GM21390 (cell line): ENCODE measurements around the gene BIRC2.
A peak's percentile ranks its signal among the peaks of the same experiment; 100 is the strongest.
"Not testable (repeated sequence)": the region's sequence is repeated elsewhere in the genome, so short reads cannot be mapped to it uniquely, and the experiment has no call there.

Experiments
- ATAC-seq: cut with Tn5 transposase; IDR thresholded peaks from one replicate; pipeline ENCODE4 v1.9.1; 2021; ENCODE audit not compliant: unreplicated experiment

BIRC2 gene

DNA sequence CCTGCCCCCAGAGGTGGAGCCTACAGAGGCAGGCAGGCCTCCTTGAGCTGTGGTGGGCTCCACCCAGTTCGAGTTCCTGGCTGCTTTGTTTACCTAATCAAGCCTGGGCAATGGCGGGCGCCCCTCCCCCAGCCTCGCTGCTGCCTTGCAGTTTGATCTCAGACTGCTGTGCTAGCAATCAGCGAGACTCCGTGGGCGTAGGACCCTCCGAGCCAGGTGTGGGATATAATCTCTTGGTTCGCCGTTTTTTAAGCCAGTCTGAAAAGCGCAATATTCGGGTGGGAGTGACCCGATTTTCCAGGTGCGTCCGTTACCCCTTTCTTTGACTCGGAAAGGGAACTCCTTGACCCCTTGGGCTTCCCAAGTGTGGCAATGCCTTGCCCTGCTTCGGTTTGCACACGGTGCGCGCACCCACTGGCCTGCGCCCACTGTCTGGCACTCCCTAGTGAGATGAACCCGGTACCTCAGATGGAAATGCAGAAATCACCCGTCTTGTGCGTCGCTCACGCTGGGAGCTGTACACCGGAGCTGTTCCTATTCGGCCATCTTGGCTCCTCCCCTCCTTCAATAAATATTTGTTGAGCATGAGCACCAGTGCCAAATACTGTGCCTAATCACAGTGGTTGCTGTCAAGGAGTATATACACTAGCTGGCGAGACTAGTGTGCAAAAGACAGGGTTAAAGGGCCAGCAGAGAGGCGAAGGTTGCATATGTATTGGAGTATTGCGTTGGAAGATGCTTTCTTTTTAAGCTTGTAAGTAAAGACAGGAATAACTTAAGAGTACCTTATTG is 27.8 kb downstream of the BIRC2 start:
- not testable (repeated sequence) for ATAC-seq

DNA sequence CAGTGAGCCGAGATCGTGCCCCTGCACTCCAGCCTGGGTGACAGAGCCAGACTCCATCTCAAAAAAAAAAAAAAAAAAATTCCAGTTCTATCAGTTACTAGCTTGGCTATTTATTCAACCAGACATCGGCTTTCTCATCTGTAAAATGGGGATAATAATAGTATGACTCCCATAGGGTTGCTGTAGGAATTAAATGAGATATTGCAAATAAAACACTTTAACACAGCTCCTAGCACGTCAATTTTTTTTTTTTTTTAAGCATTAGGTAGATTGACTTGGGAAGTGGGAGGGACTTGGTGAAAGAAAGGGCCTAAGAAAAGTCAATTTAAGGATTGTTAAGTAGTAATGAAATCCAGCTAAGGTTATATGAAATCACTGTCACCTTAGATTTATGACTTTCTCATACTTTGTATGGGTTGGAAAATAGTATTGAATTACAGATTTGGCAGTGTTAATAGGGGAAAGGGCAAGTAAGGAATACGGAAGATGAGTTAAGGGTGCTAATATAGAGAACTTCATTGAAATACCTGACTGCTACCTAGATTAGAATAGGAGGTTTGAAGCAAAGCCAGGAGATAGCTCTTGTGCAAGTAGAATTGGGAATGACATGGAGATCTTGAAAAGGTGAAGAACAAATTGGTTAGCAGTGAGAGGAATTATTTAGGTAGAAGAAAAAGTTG is 28.8 kb downstream of the BIRC2 start:
- ATAC-seq, result no peak

DNA sequence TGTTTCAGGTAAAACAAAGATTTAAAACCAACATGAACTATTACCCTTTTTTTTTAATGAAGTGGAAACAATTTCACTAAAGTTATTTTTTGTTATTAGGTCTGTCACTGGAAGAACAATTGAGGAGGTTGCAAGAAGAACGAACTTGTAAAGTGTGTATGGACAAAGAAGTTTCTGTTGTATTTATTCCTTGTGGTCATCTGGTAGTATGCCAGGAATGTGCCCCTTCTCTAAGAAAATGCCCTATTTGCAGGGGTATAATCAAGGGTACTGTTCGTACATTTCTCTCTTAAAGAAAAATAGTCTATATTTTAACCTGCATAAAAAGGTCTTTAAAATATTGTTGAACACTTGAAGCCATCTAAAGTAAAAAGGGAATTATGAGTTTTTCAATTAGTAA is 30.9 kb downstream of the BIRC2 start:
- no peak for ATAC-seq

DNA sequence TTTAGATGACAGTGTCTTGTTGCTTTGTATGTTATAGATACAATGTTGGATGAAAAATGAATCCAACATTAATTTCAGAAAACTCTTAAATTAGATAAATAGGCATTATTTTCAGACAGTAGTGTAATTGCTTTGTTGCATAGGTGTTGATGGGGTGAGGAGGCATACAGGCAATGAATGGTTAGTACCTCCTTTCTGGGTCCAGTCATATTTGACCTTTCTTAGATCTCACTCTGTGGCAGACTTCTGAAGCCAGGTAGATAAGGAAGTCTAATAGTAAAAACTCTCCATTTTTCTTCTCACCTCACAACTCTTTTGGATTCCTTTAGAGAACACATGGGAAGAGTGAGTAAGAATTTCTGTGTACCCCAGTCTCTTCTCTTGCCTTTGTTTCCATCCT is 31.8 kb downstream of the BIRC2 start:
- no peak for ATAC-seq

DNA sequence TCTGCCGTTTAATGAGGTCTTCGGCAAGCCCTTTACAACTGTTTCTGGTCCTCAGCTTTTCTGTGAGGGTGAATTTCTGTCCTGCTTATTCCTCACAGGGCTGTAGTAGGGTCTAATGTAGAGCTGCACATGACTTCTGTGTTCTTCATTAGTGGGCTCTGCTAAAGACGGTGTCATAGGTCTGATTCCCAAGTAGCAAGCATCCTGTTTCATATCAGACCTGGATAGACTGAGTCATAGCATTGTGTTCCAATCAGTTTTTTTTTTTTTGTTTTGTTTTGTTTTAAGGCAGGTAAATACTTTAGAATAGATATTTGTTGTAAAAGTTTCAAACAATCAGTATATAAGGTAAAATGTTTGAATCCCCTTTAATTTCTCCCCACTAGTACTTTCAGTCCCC is 35.4 kb downstream of the BIRC2 start:
- no peak for ATAC-seq

DNA sequence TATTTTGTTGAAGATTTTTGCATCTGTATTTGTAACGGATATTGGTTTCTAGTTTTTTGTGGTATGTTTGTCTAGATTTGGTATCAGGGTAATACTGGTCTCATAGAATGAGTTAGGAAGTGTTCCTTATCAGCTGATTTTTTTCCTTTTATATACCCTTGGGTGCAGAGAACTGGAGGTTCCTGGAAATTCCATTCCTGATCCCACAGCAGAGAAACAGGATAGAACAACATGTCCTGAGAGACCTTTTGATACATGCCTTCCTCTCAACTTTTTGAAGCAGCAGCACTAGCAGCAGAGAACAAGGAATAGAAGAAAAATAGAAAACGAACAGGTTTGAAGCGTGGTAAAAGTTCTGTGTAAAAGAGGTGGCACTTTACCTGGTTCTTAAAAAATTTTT is 36.8 kb downstream of the BIRC2 start:
- ATAC-seq, result no peak

DNA sequence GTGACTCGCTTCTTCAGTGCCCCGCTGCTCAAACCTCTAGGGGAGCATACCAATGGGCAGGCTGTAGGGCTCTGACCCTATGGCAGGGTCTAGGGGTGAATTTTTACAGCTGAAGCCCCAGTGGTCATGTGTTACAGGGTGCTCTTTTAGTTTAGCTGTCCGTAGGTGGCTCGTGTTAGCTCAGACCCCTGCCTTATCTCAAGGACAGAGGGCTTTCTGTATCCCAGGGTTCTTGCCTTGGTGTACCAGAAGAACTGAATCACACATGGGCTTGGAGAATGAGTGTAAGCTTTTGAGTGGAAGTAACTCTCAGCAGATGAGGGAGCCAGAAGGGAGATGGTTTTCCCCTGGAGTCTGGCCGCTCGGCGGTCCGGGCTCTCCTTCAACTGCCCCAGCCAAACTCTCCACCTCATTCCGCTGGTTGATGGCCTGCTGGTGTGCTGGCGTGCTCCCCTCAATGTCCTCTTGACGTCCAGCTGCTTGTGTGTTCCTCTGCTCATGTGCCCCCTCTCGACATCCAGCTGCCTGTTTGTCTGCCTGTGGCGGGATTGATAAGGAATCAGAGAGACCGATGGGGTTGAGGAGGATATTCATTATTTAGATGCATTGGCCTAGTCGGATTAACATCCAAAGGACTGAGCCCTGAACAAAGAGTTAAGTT is 37.5 kb downstream of the BIRC2 start:
- ATAC-seq, result no peak

DNA sequence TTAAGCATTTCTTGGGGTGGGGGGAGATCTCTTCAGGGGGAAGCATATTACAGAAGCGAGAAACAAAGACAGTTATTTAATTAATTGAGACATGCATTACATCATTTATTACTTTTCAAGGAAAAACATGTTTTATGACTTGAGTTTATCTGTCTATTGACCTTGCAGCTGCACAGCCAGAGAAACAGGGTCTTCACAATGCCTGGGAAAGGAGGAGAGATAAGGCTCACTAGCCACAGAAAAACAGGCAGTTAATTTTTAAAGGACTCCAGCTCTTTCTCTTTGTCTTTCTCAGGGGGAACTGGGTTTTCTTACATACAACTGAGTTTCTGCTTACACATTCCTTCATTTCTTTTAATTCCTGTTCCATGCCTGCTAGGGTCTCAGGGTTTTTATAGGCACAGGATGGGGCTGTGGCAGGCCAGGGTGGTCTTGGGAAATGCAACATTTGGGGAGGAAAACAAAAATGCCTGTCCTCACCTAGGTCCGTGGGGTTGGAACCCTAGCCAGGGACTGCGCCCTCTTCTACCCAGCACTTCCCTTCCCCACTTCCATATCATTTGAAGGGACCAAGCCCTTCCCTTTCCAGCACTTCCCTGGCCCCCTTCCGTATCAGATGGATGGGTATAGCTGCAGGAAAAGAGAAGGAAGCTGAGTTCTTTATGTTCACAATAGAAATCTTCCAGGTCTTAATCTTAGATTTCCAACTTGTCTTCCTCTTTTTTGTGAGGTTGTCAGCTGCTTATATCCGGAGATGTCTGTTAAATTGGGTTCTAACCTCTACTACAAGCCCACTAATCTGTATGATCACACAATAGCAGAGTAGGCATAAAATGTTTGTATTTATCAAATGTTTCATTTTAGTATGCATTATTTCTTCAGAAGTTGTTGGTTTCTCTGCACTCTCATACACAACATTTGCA is 38.3 kb downstream of the BIRC2 start:
- ATAC-seq, result no peak

DNA sequence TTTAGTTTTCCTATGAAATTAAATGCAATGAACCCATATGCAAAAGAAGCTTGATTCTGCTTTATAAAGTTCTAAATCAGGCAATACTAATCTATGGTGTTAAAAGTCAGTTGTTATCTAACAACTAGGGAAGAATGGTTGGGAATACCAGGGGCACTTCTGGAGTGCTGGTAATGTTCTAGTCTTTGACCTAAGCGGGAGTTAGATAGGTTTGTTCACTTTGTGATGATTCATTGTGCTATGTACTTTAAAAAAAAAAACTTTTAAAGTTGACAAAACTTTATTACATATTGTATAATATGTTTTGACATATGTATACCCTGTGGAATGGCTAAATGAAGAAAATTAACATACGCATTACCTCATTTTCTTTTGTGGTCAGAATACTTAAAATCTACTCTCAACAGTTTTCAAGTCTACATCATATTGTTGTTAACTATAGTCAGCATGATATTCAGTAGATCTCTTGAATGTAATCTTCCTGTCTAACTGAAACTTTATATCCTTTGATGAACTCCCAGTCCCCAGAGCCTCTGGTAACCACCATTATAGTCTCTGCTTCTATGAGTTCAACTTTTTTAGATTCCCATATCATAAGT is 39.2 kb downstream of the BIRC2 start:
- no peak for ATAC-seq

DNA sequence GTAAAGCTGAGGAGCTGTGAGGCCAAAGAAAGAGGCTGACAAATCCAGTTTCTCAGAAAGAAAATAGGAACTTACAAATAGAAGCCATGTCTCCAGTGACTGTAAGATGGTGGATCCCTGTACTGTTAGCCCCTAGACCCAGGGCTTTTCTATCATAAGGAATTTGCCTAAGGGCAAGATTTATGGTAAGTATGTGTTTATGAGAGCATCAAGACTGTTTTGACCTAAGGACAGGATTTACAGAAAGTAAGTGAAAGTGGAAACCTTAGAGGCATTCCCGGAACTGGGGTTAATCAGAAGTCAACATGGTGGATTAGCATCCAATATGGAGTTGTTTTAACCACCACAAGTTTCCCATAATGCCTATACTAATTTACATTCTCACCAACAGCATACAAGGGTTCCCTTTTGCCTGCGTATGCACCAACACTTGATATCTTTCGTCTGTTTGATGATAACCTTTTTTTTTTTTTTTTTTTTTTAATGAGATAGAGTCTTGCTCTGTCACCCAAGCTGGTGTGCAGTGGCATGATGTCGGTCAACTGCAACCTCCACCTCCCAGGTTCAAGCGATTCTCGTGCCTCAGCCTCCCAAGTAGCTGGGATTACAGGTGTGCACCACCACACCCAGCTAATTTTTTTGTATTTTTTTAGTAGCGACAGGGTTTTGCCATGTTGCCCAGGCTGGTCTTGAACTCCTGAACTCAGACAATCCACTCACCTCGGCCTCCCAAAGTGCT is 40.2 kb downstream of the BIRC2 start:
- ATAC-seq, result no peak

DNA sequence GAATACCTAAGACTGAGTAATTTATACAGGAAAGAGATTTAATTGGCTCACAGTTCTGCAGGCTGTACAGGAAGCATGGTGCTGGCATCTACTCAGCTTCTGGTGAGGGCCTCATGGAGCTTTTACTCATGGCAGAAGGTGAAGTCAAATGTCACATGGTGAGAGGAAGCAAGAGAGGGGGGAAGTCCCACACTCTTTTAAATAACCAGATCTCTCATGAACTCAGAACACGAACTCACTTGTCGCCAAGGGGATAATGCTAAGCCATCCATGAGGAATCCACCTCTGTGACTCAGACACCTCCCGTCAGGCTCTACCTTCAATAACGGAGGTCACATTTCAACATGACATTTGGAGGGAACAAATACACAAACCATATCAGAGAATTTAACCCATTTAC is 42.2 kb downstream of the BIRC2 start:
- ATAC-seq, result no peak

DNA sequence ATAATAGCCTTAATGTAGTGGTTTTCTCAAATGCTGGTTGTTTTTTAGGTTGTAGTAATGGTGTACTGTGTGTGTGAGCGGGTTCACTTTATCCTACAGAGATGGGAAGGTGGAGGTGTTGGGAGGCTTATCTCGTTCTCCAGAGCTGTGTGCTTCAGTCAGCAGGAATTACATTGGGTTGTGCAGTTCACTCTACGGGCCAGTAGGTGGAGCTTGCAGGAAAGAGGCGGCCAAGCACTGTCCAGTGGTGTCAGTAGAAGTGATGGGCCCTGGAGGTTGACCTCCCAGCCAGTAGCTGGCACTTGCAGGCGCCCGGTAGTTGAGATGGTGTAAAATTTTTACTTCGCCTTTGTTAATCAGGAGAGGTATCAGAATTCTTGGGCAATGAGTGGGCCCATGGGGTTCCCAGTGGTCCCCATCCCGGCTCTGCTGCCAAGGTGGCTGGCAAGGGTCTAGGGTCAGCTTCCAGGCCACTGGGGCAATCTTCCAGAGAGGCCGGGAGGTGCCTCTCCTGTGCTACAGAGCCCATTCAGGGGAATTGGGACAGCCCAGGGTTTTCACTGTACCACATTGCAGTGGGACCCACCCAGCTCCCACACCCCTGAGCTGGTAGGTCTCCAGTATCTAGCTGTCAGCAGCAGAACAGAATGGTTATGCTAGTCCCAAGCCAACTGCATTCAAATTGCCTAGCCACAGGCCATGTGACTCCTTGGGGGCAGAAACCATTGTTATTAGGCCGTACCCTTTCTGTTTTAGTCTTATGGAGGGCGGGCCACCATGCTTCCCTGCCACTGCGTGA is 43.9 kb downstream of the BIRC2 start:
- ATAC-seq, result peak; percentile 85

DNA sequence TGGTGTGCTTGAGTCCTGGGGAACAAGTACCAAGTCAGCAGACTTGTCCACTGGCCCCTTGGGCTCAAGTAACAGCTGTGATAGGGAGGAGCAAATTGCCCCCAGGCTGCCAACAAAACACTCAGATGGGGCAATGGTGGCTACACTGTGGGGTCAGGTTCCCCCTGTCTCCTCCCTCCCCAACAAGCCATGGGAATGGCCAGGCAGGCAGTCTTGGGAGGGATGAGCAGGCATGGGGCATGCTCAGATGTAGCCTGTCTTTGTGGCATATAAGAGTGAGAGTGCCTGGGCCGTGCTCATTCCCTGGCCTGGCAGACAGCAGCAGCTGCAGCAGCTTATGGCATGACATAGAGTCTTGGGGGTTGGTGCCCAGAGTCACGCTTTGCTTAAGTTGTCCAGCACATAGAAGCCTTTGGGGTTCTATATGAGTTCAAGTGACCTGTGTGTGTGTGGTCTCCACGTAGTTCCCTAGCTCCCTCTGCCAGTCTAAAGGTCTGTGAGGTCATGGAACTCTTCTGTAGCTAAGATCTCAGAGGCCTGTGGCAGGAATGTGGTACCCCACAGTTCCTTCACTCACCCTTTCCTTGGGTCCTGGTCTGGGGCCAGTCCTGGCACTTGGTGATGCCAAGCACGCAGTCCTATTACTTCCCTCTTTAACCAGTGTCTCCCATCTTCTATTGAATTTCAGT is 44.7 kb downstream of the BIRC2 start:
- ATAC-seq, result no peak

DNA sequence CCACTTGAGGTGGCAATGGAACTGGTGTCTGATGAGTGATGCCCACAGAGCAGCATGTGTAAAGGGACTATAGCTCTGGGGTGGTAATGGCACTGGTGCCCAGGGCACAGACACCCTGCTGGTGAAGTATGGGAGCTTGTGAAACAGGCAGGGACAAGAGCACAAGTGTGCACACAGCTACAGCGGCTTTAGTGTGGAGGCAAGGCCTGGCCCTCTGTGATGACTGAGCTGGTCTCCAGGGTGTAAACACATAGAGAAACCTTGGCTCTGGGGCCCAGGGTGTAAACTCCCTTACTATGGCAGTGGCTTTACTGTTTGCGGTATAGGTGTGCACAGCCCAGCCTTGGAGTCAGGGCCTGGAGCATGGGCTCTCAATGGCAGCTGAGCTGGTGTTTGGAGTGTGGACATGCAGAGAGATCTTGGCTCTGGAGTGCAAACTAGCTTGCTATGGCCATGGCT is 46.3 kb downstream of the BIRC2 start:
- no peak for ATAC-seq

DNA sequence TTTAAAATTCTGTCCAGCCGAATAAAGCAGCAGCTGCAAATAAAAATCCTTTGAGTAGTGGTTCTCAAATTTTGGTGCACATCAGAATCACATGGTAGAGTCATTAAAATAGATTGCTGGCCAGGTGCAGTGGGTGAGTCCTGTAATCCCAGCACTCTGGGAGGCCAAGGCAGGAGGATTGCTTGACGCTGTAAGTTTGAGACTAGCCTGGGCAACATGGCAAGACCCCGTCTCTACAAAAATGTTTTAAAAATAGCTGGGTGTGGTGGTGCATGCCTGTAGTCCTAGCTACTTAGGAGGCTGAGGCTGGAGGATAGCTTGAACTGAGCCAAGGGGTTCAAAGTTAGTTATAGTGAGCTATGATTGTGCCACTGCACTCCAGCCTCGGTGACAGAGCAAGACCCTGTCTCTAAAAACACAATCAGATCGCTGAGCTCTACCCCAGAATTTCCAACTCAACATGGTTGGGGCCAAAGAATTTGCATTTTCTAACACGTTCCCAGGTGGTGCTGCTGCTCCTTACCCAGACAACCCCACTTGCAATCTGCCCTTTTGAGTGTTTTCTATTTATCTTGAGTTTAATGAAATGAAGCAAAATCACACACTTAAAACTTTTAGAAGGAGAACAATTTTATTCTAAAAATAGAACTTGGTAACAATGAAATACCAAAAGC is 48.8 kb downstream of the BIRC2 start:
- no peak for ATAC-seq

DNA sequence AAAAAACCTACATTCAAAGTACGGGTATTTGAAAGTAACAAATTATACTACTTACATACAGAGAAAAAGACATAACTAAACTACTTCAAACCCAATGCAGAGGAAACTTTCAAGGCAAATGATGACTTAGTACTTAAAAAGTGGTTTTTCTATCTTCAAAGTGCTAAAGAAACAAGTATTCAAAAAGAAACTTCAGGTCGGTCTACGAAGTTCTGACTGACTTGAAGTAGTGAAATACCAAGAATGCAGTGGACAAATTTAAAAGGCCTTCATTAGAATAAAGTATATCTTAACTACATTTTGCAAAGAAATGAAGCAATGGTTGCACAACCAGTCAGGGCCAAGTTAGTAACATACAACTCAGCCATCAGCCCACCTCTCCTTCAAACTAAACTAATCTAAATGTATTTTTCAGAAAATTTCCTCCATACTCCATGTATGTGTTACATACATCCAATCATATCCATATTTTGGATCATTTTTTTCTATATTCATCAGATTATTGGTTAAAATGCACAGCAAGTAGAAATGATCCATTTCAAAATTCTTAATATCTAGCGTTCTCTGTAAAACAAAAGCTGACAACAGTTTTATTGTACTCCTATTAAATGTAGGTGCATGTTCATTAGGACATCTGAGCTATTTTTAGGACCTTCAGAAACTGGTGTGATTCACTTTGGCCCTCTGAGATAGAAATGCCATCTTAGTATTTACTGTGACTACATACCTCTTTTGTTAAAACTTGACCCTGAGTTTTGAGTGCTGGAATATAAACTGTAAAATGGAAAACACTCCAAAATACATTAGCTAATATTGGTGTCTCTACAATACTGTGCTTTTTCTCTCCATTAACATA is 49.9 kb downstream of the BIRC2 start:
- ATAC-seq, result no peak

DNA sequence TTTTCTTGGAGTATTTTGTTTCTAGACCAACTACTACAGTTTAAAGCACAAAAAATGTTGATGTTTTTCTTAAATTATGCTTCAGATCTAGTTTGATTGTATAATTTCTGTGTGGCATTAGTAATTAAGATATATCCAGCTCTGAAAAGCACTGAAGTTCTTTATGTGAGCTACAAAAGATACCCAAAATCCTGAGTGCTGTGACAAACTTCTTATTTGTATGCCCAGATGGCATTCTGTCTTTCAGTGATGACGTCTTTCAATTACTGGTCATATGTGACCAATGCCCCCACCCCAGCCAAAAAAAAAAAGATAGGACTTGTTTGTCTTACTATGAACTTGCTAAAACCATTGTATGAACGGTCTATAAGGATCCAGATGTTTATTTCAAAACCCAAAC is 51.3 kb downstream of the BIRC2 start:
- no peak for ATAC-seq
